Measurements from ENCODE around the gene COL4A2.

COL4A2 gene

GRCh38 chr13:110503979-110504499 is 197.0 kb downstream of the COL4A2 start:
- DNase-seq = no peak

DNA sequence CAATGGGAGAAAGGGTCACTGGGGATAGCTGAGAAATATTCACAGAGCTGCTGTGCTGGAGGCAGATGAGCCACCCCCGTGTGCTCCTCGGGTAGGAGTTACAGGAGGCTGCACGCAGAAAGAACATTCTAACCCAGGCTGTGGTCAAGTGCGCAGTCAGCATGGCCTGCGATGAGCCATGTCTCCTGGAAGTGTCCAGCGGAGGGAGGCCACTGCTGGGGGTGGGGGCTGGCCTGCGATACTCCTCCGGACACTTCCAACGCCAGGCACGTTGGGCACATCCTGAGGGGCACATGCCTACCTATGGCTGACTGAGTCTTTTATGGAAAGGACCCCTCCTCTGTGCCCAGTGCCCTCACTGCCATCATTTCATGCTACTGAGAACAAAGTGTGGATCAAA is 198.5 kb downstream of the COL4A2 start:
- DNase-seq = no peak

GRCh38 chr13:110506396-110506795 is 199.3 kb downstream of the COL4A2 start:
- DNase-seq = no peak

DNA sequence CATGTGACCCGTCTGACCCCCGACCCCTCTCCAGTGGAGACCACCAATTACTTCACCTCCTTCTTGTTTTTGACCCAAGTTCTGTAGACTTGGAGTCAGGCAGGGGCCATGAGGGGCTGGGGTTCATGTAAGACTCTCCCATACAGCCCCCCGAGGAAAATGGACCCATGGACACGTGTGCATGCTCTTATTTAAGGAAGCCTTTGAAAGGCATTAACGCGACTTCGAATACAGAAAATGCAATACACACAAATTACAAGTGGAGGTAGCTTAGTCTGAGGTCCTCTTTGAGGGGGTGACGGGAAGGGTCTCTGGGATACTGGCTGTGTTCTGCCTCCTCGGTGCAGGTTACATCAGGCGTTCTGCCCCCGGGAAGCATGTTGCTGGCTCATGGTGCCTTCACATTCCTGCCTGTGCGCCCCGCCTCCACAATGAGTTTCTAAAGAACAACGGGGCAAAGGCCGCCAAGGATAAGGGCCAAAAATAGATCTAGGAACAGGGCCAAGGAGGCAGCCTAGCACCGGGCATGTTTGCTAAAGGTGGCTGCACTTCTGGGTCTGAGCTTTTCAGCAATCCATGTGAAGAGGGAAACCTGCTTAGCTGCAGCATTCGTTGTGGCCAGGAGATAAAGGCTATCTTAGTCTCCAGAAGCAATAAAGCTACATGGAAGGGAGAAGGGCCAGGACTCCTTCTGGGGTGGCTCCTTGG is 199.9 kb downstream of the COL4A2 start:
- DNase-seq = no peak

DNA sequence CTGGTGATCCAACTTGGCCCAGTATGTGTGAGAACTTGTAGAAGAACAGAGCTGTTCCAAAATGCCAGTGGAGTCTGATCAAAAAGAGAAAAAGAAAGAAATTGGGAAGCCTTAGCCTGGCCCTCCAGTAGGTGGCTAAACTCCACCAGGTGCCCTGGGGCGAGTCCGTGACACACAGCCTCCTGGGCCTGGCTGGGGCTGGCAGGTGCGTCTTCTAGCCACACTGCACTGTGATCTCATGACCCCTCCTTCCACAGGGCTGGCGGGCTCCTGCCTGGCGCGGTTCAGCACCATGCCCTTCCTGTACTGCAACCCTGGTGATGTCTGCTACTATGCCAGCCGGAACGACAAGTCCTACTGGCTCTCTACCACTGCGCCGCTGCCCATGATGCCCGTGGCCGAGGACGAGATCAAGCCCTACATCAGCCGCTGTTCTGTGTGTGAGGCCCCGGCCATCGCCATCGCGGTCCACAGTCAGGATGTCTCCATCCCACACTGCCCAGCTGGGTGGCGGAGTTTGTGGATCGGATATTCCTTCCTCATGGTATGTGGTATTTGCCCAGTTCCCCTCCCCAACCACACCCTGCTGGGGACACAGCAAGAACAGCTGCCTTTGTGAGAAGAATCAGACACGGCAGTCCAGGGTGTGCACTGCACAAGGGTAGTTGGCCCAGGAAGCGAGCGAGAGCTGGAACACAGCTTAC is 200.7 kb downstream of the COL4A2 start:
- no peak for DNase-seq

DNA sequence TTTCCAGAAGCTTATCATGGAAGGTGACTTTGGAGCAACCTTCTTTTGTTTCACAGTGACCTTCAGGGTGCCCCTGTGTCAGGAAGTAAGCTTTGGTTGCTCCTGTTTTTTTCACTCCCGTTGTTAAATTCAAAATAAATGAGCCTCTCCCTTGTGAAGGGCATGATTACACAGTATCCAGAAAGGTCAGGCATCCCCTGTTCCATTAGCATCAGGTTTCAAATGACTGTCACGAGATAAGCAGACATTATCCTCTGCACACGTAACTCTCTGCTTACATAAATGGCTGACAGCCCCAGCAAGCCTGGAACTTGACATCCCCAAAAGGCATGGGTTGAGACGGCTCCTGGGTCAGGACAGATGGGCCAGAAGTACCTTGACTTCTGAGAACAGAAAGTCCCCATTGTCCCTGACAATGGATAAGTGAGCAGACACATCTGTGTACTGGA is 202.4 kb downstream of the COL4A2 start:
- no peak for DNase-seq

- DNase-seq = no peak
Measured at GRCh38 chr13:110509971-110510786, 203.1 kb downstream of the COL4A2 start.

GRCh38 chr13:110511509-110512181 is 204.6 kb downstream of the COL4A2 start:
- DNase-seq = no peak

- DNase-seq = no peak
Measured at GRCh38 chr13:110512198-110512740, 205.2 kb downstream of the COL4A2 start.

- no peak for DNase-seq
Measured at GRCh38 chr13:110516500-110516899, 209.4 kb downstream of the COL4A2 start.

DNA sequence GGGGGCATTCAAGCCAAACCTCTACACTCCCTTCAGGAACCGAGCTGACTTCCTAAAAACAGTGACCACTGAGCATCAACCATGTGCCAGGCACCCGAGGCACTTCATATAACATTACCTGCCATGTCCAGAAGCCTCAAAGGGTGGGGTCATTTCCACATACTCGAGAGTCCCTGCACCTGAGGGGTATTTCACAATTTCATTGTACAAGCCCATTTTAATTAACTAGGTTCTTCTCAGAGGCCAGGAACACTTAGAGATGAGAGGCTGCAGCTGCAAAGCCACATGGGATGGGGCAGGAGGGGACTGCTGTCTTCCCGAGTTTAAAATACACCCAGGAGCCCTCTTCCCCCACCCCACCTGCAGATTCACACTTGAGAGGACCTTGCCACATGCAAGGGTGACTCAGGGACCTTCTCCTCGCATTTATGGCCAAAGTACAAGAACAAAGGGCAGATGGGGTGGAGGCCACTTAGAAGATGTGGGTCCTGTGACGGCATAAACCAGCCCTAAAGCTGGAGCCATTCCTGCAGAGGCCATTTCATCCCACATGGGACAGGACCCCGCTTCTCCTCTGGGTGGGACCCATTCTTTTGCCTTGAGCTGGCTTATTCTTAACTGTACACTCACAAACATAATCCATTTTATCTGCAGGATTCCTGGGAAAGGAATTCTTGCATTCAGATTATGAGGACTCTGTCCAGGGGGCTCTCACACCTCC is 210.6 kb downstream of the COL4A2 start:
- DNase-seq = no peak

GRCh38 chr13:110518226-110518525 is 211.1 kb downstream of the COL4A2 start:
- DNase-seq = no peak

DNA sequence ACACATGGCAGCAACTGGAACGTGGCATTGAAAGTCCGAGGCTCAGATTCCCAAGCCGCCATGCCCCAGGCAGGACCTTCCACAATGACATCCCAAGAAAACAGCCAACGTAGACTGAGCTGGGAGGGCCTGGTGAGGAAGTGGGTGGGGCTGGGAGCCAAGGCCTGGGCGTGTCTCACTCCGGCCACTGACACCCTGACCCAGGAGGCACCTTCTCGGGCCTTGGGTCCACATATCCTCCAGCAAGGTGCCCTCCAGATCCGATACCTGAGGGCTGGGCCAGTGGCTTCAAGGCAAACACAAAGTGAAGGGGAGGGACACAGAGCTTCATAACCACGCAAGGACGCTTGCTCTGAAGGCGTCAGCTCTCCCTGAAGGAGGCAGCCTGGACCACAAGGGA is 211.5 kb downstream of the COL4A2 start:
- DNase-seq = no peak

GRCh38 chr13:110519046-110519445 is 212.0 kb downstream of the COL4A2 start:
- no peak for DNase-seq

DNA sequence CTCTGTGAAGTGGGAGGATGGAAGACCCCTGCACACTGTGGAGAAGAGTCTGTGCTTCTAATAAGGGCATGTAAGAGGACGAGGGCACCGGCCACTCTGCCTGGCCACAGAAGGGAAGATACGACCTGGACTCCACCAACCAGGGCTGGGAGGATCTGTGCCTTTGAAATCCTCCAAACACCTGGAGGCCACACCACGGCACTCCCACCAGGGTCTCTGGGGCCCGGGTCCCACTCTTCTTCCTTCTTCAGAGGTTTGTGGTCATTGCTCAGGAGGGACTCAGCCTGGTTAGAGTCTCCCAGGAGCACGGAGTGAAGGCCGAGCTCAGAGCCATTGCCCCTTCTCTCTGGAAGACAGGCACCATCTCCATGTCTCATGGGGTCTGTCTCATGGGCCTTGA is 212.4 kb downstream of the COL4A2 start:
- no peak for DNase-seq

DNA sequence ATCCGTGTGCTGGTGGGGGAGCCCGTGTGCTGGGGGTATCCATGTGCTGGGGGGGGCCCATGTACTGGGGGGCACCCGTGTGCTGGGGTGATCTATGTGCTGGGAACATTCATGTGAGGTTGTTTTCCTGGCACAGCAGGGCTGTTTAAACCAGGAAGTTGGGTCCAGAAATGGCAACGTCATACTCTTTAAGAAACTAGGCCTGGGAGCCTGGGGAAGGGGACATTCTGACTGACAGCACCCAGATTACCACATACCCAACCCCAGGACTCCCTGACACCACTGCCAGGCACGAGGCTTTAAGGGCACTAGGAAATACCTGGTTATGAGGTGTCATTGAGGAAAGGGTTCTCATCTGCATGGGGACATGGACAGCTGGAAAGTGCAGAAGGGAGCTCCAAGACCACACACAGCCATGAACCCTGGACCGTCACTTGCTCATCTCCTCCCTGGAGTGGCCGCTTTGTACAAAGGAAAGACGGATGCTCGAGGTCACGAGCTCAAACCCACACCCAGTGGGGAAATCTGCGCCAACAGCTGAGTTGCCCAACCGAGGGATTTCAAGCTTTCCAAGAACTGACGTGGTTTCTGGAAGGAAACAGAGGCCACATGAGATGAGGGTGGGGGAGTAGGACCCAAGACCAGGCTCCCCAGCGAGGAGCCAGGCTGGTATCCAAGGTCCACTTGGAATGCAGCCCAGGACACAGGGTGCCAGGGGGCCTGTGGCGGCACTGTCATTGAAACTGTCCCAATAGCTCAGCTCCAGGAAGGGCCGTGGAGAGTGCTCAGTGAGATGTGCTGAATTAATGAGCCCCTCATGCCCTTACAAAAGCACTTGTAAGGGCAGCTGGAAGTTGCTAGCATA is 213.6 kb downstream of the COL4A2 start:
- DNase-seq = no peak

GRCh38 chr13:110521296-110521680 is 214.2 kb downstream of the COL4A2 start:
- no peak for DNase-seq

- DNase-seq = no peak
Measured at GRCh38 chr13:110521946-110522345, 214.9 kb downstream of the COL4A2 start.

DNA sequence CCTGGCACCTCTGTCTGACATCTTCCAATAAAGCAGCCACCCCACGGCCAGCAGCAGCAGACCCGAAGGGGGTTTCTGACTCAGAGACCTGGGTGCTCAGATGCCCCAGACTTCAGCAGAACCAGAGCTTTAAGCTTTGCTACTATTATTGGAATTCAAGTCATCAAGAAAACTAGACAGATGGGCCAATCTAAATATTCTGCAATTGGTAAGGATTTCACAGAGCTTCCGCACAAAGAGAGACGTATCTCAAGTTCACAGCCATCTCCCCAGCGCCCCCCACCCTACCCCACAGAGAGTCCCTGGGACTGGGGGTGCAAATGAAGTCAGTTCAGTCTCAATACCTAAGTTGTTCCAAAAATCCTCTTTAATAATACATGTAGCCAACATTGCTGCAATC is 215.6 kb downstream of the COL4A2 start:
- no peak for DNase-seq

- DNase-seq = no peak
Measured at GRCh38 chr13:110523180-110523579, 216.1 kb downstream of the COL4A2 start.

Measured in activated CD4-positive, alpha-beta T cell treated with anti-CD3 and anti-CD28 coated beads for 4 hours (primary cell).